Natural killer cell (primary cell): ENCODE results near the gene DSC2. TPM values are rescaled to one million over a fixed set of nuclear protein-coding genes. Genes with fewer than 3 reads are reported as not detected.

ENCODE experiments used
- ATAC-seq, 3 donors: fragments of 150-1000 bp in 2 of 3; fragments of 200-7000 bp in 1 of 3; cut with Tn5 transposase; 1 replicate in 1 of 3; 2 replicates in 2 of 3; pipeline ENCODE4 v1.10.0; 2021; ENCODE audit warnings: mild to moderate bottlenecking in 2 of 3, moderate library complexity in 2 of 3
- DNase-seq, 2 donors: peaks; one replicate each; pipeline versions ENCODE4 v3.0.0 to v3.0.0-alpha.2; 2013 to 2021; ENCODE audit warnings: mixed read lengths in 1 of 2
- H3K27ac ChIP-seq: one replicate; pipeline ENCODE4 v1.5.1; 2013; ENCODE audit warnings: mild to moderate bottlenecking, low read length
- H3K27me3 ChIP-seq: one replicate; pipeline ENCODE4 v1.6.1; 2013; ENCODE audit warnings: low read length; ENCODE audit not compliant: control insufficient read depth, insufficient read depth
- H3K36me3 ChIP-seq: one replicate; pipeline ENCODE4 v1.6.1; 2013; ENCODE audit warnings: low read length; ENCODE audit not compliant: control insufficient read depth, insufficient read depth
- H3K4me1 ChIP-seq: one replicate; pipeline ENCODE4 v1.6.1; 2013; ENCODE audit warnings: low read length; ENCODE audit not compliant: control insufficient read depth, insufficient read depth
- H3K4me3 ChIP-seq: one replicate; pipeline ENCODE4 v1.5.1; 2013; ENCODE audit warnings: low read length
- H3K9me3 ChIP-seq: one replicate; pipeline ENCODE4 v1.6.1; 2013; ENCODE audit warnings: low read length; ENCODE audit not compliant: control insufficient read depth, insufficient read depth
- H3K27ac Mint-ChIP-seq, 2 donors: one replicate each; pipeline ENCODE4 v1.8.0; 2022; ENCODE audit warnings: mild to moderate bottlenecking in 2 of 2, mixed read lengths in 2 of 2, moderate library complexity in 1 of 2
- H3K27me3 Mint-ChIP-seq, 2 donors: one replicate each; pipeline ENCODE4 v1.8.0; 2022; ENCODE audit warnings: low read depth in 2 of 2, mixed read lengths in 2 of 2
- H3K36me3 Mint-ChIP-seq: one replicate; pipeline ENCODE4 v1.8.0; 2022; ENCODE audit warnings: mixed read lengths
- H3K4me1 Mint-ChIP-seq, 2 donors: one replicate each; pipeline ENCODE4 v1.8.0; 2022; ENCODE audit warnings: mixed read lengths in 2 of 2
- H3K4me3 Mint-ChIP-seq: one replicate; pipeline ENCODE4 v1.8.0; 2022; ENCODE audit warnings: mild to moderate bottlenecking, moderate library complexity, mixed read lengths
- H3K9me3 Mint-ChIP-seq, 2 donors: one replicate each; pipeline ENCODE4 v1.8.0; 2022; ENCODE audit warnings: mixed read lengths in 2 of 2
- CTCF ChIP-seq: fragments of 200-600 bp; IDR thresholded peaks from one replicate; pipeline ENCODE4 v1.8.0; 2022; ENCODE audit warnings: antibody characterized with exemption
- WGBS: methylation state at CpG from one replicate; pipeline ENCODE4 v1.1.7; 2013; ENCODE audit warnings: missing lambda C conversion rate; ENCODE audit not compliant: insufficient coverage; 5-methylcytosine and 5-hydroxymethylcytosine counted together
- intact Hi-C: fragments of 100-400 bp; cut with micrococcal nuclease; formaldehyde crosslinking; loops from one replicate; pipeline ENCODE4 v1.14.2; 2022
- total RNA-seq, 4 donors: library from RNA; stranded (reverse); fragments of 120-200 nt in 1 of 4; gene quantifications; one replicate each; pipeline versions ENCODE4 v1.2.3 to v1.2.4, GENCODE V29; 2013 to 2022

Gene DSC2
- total RNA-seq, 3 donors from 2014 or later (not counting 1 experiment from before 2014, with no cell fraction given) = 0.32 to 0.40 TPM; not detected in 1

GRCh38 chr18:31065036-31065773, 37.0 kb downstream of the DSC2 start:
- Histone ChIP-seq H3K4me3 (no peak overlapping the region), H3K27ac (no peak overlapping the region), H3K36me3 (no peaks in the 10 kb centered on the region), H3K9me3 (no peaks in the 10 kb centered on the region), H3K27me3 (no peaks in the 10 kb centered on the region), H3K4me1 (no peaks in the 10 kb centered on the region)
- H3K36me3 Mint-ChIP-seq = no peaks in the 10 kb centered on the region
- no peak overlapping the region for H3K4me3 Mint-ChIP-seq
- 72% methylated on average over 6 of the region's 6 CpGs for WGBS
- TF ChIP-seq CTCF = no peak
- ATAC-seq (no peak), DNase-seq (no peak)
- no peaks in the 10 kb centered on the region for H3K4me1 Mint-ChIP-seq
- H3K9me3 Mint-ChIP-seq = peaks cover 6 to 11% of the 10 kb centered on the region in 2 donors
- intact Hi-C loops = no loop called here
- H3K27me3 Mint-ChIP-seq = no peaks in the 10 kb centered on the region
- H3K27ac Mint-ChIP-seq = no peak overlapping the region

GRCh38 chr18:31064130-31064529, 38.1 kb downstream of the DSC2 start:
- Histone ChIP-seq H3K27me3 (no peaks in the 10 kb centered on the region), H3K36me3 (no peaks in the 10 kb centered on the region), H3K27ac (no peak overlapping the region), H3K4me3 (no peak overlapping the region), H3K4me1 (no peaks in the 10 kb centered on the region), H3K9me3 (no peaks in the 10 kb centered on the region)
- Mint-ChIP-seq H3K4me1 (no peaks in the 10 kb centered on the region), H3K4me3 (no peak overlapping the region), H3K9me3 (peaks cover 6 to 9% of the 10 kb centered on the region in 2 donors), H3K36me3 (no peaks in the 10 kb centered on the region), H3K27me3 (no peaks in the 10 kb centered on the region), H3K27ac (no peak overlapping the region)
- intact Hi-C loops = no loop called here
- no peak for ATAC-seq
- TF ChIP-seq CTCF = no peak
- no peak for DNase-seq
- WGBS = no CpG with 5 or more reads among the region's 1 CpG

GRCh38 chr18:31061945-31062344, 40.3 kb downstream of the DSC2 start:
- H3K4me3 Mint-ChIP-seq = no peak overlapping the region
- H3K4me1 Mint-ChIP-seq = no peaks in the 10 kb centered on the region
- no peak overlapping the region for H3K27ac Mint-ChIP-seq
- 5% methylated on average over 4 of the region's 4 CpGs for WGBS
- no peaks in the 10 kb centered on the region for H3K36me3 Mint-ChIP-seq
- intact Hi-C loops = no loop called here
- Histone ChIP-seq H3K4me3 (no peak overlapping the region), H3K36me3 (no peaks in the 10 kb centered on the region), H3K4me1 (no peaks in the 10 kb centered on the region), H3K27me3 (no peaks in the 10 kb centered on the region), H3K9me3 (no peaks in the 10 kb centered on the region), H3K27ac (no peak overlapping the region)
- no peak for TF ChIP-seq CTCF
- H3K9me3 Mint-ChIP-seq = peaks cover 5 to 6% of the 10 kb centered on the region in 2 donors
- ATAC-seq (no peak), DNase-seq (no peak)
- H3K27me3 Mint-ChIP-seq = no peaks in the 10 kb centered on the region

GRCh38 chr18:31058897-31059296, 43.3 kb downstream of the DSC2 start:
- Histone ChIP-seq H3K4me3 (no peak overlapping the region), H3K27ac (no peak overlapping the region), H3K4me1 (no peaks in the 10 kb centered on the region), H3K36me3 (no peaks in the 10 kb centered on the region), H3K9me3 (no peaks in the 10 kb centered on the region), H3K27me3 (no peaks in the 10 kb centered on the region)
- H3K4me3 Mint-ChIP-seq = no peak overlapping the region
- intact Hi-C loops = no loop called here
- no peak for DNase-seq
- no peak for TF ChIP-seq CTCF
- 89% methylated on average over 2 of the region's 3 CpGs for WGBS
- peaks cover 10 to 11% of the 10 kb centered on the region in 2 donors for H3K9me3 Mint-ChIP-seq
- H3K27me3 Mint-ChIP-seq = no peaks in the 10 kb centered on the region
- H3K27ac Mint-ChIP-seq = no peak overlapping the region
- ATAC-seq = no peak
- no peaks in the 10 kb centered on the region for H3K36me3 Mint-ChIP-seq
- H3K4me1 Mint-ChIP-seq = no peaks in the 10 kb centered on the region
